SK-N-SH (cell line): ENCODE results near the gene SLC25A33. TPM values are rescaled to one million over a fixed set of nuclear protein-coding genes. Genes with fewer than 3 reads are reported as not detected.

Source experiments
- CTCF ChIA-PET: fragments of 300-600, 350-600 bp; formaldehyde crosslinking; extraction: SDS; loops from one replicate; lab custom pipeline; 2021; lab: Yijun Ruan, JAX
- POLR2A ChIA-PET: fragments of 350-600 bp; sonication (Branson Sonifier 250); formaldehyde crosslinking; extraction: SDS; loops from one replicate; lab custom pipeline; 2020; ENCODE audit warnings: antibody characterized with exemption, inconsistent platforms; lab: Yijun Ruan, JAX
- DNase-seq: peaks from one replicate; pipeline ENCODE4 v3.0.0; 2012
- H2AFZ ChIP-seq: fragments of 200-600 bp; sonication (generic); 2 replicates; pipeline ENCODE4 v1.8.1; 2016; ENCODE audit warnings: antibody characterized with exemption, mild to moderate bottlenecking, low read depth
- H3F3A ChIP-seq: fragments of 200-600 bp; sonication (generic); replicated peaks from 2 replicates; pipeline ENCODE3; 2016; ENCODE audit warnings: antibody characterized with exemption, mild to moderate bottlenecking; ENCODE audit not compliant: insufficient read depth
- H3K27ac ChIP-seq, 2 experiments: fragments of 200-500 bp in 1 of 2; fragments of 200-600 bp in 1 of 2; sonication (Bioruptor generic) in 1 of 2; sonication (generic), shearing (Covaris generic) in 1 of 2; 2 replicates each; pipeline versions ENCODE4 v1.5.1 to v1.6.1; 2014 to 2016; ENCODE audit warnings: low read depth in 2 of 2, inconsistent platforms in 1 of 2, low read length in 1 of 2, mild to moderate bottlenecking in 1 of 2, mixed read lengths in 1 of 2
- H3K27me3 ChIP-seq: fragments of 200-600 bp; sonication (generic), shearing (Covaris generic); 2 replicates; pipeline ENCODE4 v1.6.1; 2016; ENCODE audit warnings: mixed run types; ENCODE audit not compliant: insufficient read depth
- H3K36me3 ChIP-seq, 2 experiments: fragments of 200-500 bp in 1 of 2; fragments of 200-600 bp in 1 of 2; sonication (Bioruptor generic) in 1 of 2; sonication (generic) in 1 of 2; replicated peaks in 1 of 2; 2 replicates each; pipeline versions ENCODE3 to v1.5.1; 2014 to 2016; ENCODE audit warnings: low read length in 1 of 2, mild to moderate bottlenecking in 1 of 2; ENCODE audit not compliant: insufficient read depth in 2 of 2, control insufficient read depth in 1 of 2
- H3K4me1 ChIP-seq, 2 experiments: fragments of 200-500 bp in 1 of 2; fragments of 200-600 bp in 1 of 2; sonication (Bioruptor generic) in 1 of 2; sonication (generic), shearing (Covaris generic) in 1 of 2; 2 replicates each; pipeline versions ENCODE4 v1.5.1 to v1.6.1; 2014 to 2016; ENCODE audit warnings: low read depth in 1 of 2, low read length in 1 of 2, mixed run types in 1 of 2; ENCODE audit not compliant: insufficient read depth in 2 of 2, control insufficient read depth in 1 of 2
- H3K4me2 ChIP-seq: fragments of 200-600 bp; sonication (generic), shearing (Covaris generic); 2 replicates; pipeline ENCODE4 v1.6.1; 2017; ENCODE audit warnings: mixed run types
- H3K4me3 ChIP-seq, 2 experiments: fragments of 200-500 bp in 1 of 2; fragments of 200-600 bp in 1 of 2; sonication (Bioruptor generic) in 1 of 2; sonication (generic), shearing (Covaris generic) in 1 of 2; 2 replicates each; pipeline versions ENCODE4 v1.5.1 to v1.8.1; 2014 to 2016; ENCODE audit warnings: low read depth in 2 of 2, inconsistent platforms in 1 of 2, low read length in 1 of 2, mild to moderate bottlenecking in 1 of 2, mixed read lengths in 1 of 2, moderate library complexity in 1 of 2
- H3K79me2 ChIP-seq: fragments of 200-600 bp; sonication (generic); 2 replicates; pipeline ENCODE4 v1.8.1; 2017; ENCODE audit warnings: mild to moderate bottlenecking; ENCODE audit not compliant: insufficient read depth
- H3K9ac ChIP-seq: fragments of 200-600 bp; sonication (generic); 2 replicates; pipeline ENCODE4 v1.6.1; 2017; ENCODE audit warnings: mixed run types
- H3K9me2 ChIP-seq: fragments of 200-600 bp; sonication (generic); 2 replicates; pipeline ENCODE4 v1.6.1; 2017; ENCODE audit warnings: mixed run types
- H3K9me3 ChIP-seq: fragments of 200-600 bp; sonication (generic); 2 replicates; pipeline ENCODE4 v1.6.1; 2017; ENCODE audit warnings: mixed run types, mild to moderate bottlenecking, moderate library complexity
- H4K20me1 ChIP-seq: fragments of 200-600 bp; sonication (generic); 2 replicates; pipeline ENCODE4 v1.6.1; 2017; ENCODE audit warnings: mild to moderate bottlenecking, mixed run types; ENCODE audit not compliant: insufficient read depth
- CHD2 ChIP-seq: fragments of 150-350 bp; IDR thresholded peaks from 2 replicates; pipeline ENCODE4 v1.6.1; 2018; ENCODE audit warnings: low read length; ENCODE audit not compliant: partially characterized antibody
- ELF1 ChIP-seq: IDR thresholded peaks from 2 replicates; pipeline ENCODE4 v1.4.0; 2012
- EP300 ChIP-seq, 2 experiments: IDR thresholded peaks; 2 replicates each; pipeline versions ENCODE4 v1.4.0 to v1.6.1; 2012; ENCODE audit warnings: borderline replicate concordance in 1 of 2, low read depth in 1 of 2, low read length in 1 of 2
- FOSL2 ChIP-seq: IDR thresholded peaks from 2 replicates; pipeline ENCODE4 v1.4.0; 2012; ENCODE audit warnings: low read depth, mild to moderate bottlenecking, moderate library complexity, borderline replicate concordance
- FOXM1 ChIP-seq: IDR thresholded peaks from 2 replicates; pipeline ENCODE4 v1.4.0; 2012; ENCODE audit warnings: low read depth, mild to moderate bottlenecking
- GATA2 ChIP-seq: sonication (generic); formaldehyde crosslinking; IDR thresholded peaks from 2 replicates; pipeline ENCODE4 v1.5.0; 2020; ENCODE audit warnings: mild to moderate bottlenecking, missing genetic modification reagents
- IRF3 ChIP-seq: fragments of 150-350 bp; IDR thresholded peaks from 2 replicates; pipeline ENCODE4 v1.6.1; 2016; ENCODE audit warnings: mild to moderate bottlenecking, low read depth, low read length
- JUND ChIP-seq: IDR thresholded peaks from 2 replicates; pipeline ENCODE4 v1.4.0; 2012
- NFIC ChIP-seq: IDR thresholded peaks from 2 replicates; pipeline ENCODE4 v1.4.0; 2012; ENCODE audit warnings: borderline replicate concordance
- PBX3 ChIP-seq: IDR thresholded peaks from 2 replicates; pipeline ENCODE4; 2012
- POLR2AphosphoS5 ChIP-seq: IDR thresholded peaks from 2 replicates; pipeline ENCODE4 v1.6.1; 2012; ENCODE audit warnings: low read depth, low read length
- RAD21 ChIP-seq: IDR thresholded peaks from 2 replicates; pipeline ENCODE4 v1.6.1; 2012; ENCODE audit warnings: mild to moderate bottlenecking, low read length
- RXRA ChIP-seq: IDR thresholded peaks from 2 replicates; pipeline ENCODE4 v1.4.0; 2012; ENCODE audit warnings: low read depth, mild to moderate bottlenecking, borderline replicate concordance
- SIN3A ChIP-seq: IDR thresholded peaks from 2 replicates; pipeline ENCODE4 v1.6.1; 2012; ENCODE audit warnings: low read depth, mild to moderate bottlenecking, low read length, moderate library complexity, borderline replicate concordance
- TAF1 ChIP-seq: IDR thresholded peaks from 2 replicates; pipeline ENCODE4 v1.6.1; 2012; ENCODE audit warnings: low read depth, mild to moderate bottlenecking, low read length, moderate library complexity, borderline replicate concordance
- TEAD4 ChIP-seq: IDR thresholded peaks from 2 replicates; pipeline ENCODE4 v1.4.0; 2012; ENCODE audit warnings: mild to moderate bottlenecking, borderline replicate concordance; ENCODE audit not compliant: insufficient read depth
- USF1 ChIP-seq: IDR thresholded peaks from 2 replicates; pipeline ENCODE4 v1.4.0; 2012; ENCODE audit warnings: low read depth, borderline replicate concordance
- USF2 ChIP-seq: fragments of 150-350 bp; IDR thresholded peaks from 2 replicates; pipeline ENCODE4 v1.6.1; 2017; ENCODE audit warnings: antibody characterized with exemption, low read length, low read depth, borderline replicate concordance
- YY1 ChIP-seq: IDR thresholded peaks from 2 replicates; pipeline ENCODE4 v1.4.0; 2012; ENCODE audit warnings: low read depth, mild to moderate bottlenecking
- WGBS: methylation state at CpG from one replicate; pipeline ENCODE4 v1.1.6; 2017; ENCODE audit warnings: low lambda C conversion rate; 5-methylcytosine and 5-hydroxymethylcytosine counted together
- polyA plus RNA-seq, 3 experiments: library from polyadenylated mRNA; depleted of rRNA; stranded (reverse); fragments of >200 nt; gene quantifications; 2 replicates each; pipeline ENCODE4 v1.2.3, GENCODE V29; 2012

SLC25A33 gene
- polyA plus RNA-seq, 1 of the 3 experiments (the other 2 are of a cell fraction) = 4.8 TPM

- H3K4me1 ChIP-seq = peaks cover 0 to 54% of the 10 kb centered on the region in 2 experiments; a peak in 2 of 4 replicates
- POLR2A ChIA-PET = no interaction called here
- no peaks in the 10 kb centered on the region for H4K20me1 ChIP-seq
These were observed 67.7 kb downstream of the SLC25A33 start for GRCh38 chr1:9606948-9607347.

GRCh38 chr1:9607352-9607751 lies 68.1 kb downstream of the SLC25A33 start:
- no peaks in the 10 kb centered on the region for H4K20me1 ChIP-seq
- H3K27me3 ChIP-seq = no peaks in the 10 kb centered on the region
- H3K36me3 ChIP-seq = peaks cover 0 to 26% of the 10 kb centered on the region in 2 experiments
- no peak overlapping the region for H2AFZ ChIP-seq
- DNase-seq = no peak
- ChIA-PET CTCF (interaction anchor here (1.2 to 3.3 kb wide), 4 partner anchors 8 to 112 kb away, joined by 3 to 13 read pairs (median 7); partner anchors contain the start of gene TMEM201), POLR2A (no interaction called here)
- no peak overlapping the region for H3K27ac ChIP-seq
- WGBS = 92% methylated on average over 17 of the region's 19 CpGs
- no peak overlapping the region for H3K4me3 ChIP-seq
- H3K9me3 ChIP-seq = no peaks in the 10 kb centered on the region
- H3K4me2 ChIP-seq = no peak overlapping the region
- no peak for TF ChIP-seq JUND
- no peak for TF ChIP-seq RXRA
- TF ChIP-seq EP300 (IDR thresholded peaks at IDR 0.05; ENCODE audit: borderline replicate concordance in 1 of 2, low read depth in 1 of 2, low read length in 1 of 2) = no peak
- TF ChIP-seq NFIC = no peak
- TF ChIP-seq TAF1 = no peak
- no peak for TF ChIP-seq SIN3A
- no peak for TF ChIP-seq PBX3
- TF ChIP-seq RAD21 = no peak
- no peak for TF ChIP-seq USF1
- TF ChIP-seq ELF1 = no peak
- no peak for TF ChIP-seq POLR2AphosphoS5
- TF ChIP-seq YY1 = no peak
- no peak for TF ChIP-seq USF2
- no peak for TF ChIP-seq FOXM1
- TF ChIP-seq, all 33 proteins: peak for 0
- Histone ChIP-seq H3F3A (no peaks in the 10 kb centered on the region), H3K4me1 (peaks cover 0 to 58% of the 10 kb centered on the region in 2 experiments; a peak in 2 of 4 replicates), H3K79me2 (no peaks in the 10 kb centered on the region), H3K9me2 (no peaks in the 10 kb centered on the region), H3K9ac (no peak overlapping the region)

More at GRCh38 chr1:9606948-9607347, 67.7 kb downstream of the SLC25A33 start:
- no peak for DNase-seq
- Histone ChIP-seq H3K9ac (no peak overlapping the region), H3K27ac (peak overlapping the region in 1 of 2 experiments; percentile 77; a peak in 1 of 4 replicates), H3K4me3 (no peak overlapping the region), H3K27me3 (no peaks in the 10 kb centered on the region), H2AFZ (no peak overlapping the region), H3K9me2 (no peaks in the 10 kb centered on the region), H3K9me3 (no peaks in the 10 kb centered on the region), H3K79me2 (no peaks in the 10 kb centered on the region), H3K4me2 (no peak overlapping the region), H3K36me3 (peaks cover 0 to 30% of the 10 kb centered on the region in 2 experiments)
- 93% methylated on average over 8 of the region's 10 CpGs for WGBS
- CTCF ChIA-PET = interaction anchor here (1.2 to 3.3 kb wide), 3 partner anchors 9 to 21 kb away, joined by 4 to 13 read pairs (median 5); partner anchors contain the start of gene TMEM201
- no peak for TF ChIP-seq GATA2 (CRISPR knock-in tag)
- TF ChIP-seq CHD2 = no peak
- no peak for TF ChIP-seq FOSL2
- no peak for TF ChIP-seq TAF1
- no peak for TF ChIP-seq FOXM1
- no peak for TF ChIP-seq IRF3
- no peak for TF ChIP-seq TEAD4
- TF ChIP-seq EP300 (IDR thresholded peaks at IDR 0.05; ENCODE audit: borderline replicate concordance in 1 of 2, low read depth in 1 of 2, low read length in 1 of 2) = no peak
- TF ChIP-seq, all 33 proteins: peak for 0
- no peaks in the 10 kb centered on the region for H3F3A ChIP-seq
